HL-60 (cell line): Measurements from ENCODE around the gene TRIO.

ENCODE experiments used
- DNase-seq, 2 experiments: peaks; one replicate each; pipeline ENCODE4 v3.0.0-alpha.2; 2010 to 2020; ENCODE audit warnings: low read depth in 1 of 2, low spot score in 1 of 2
- H3K27ac ChIP-seq: fragments of 250-450 bp; sonication (Bioruptor Pico); replicated peaks from 2 replicates; pipeline ENCODE4 v1.5.1; 2020; ENCODE audit warnings: mild to moderate bottlenecking, moderate library complexity
- H3K27me3 ChIP-seq: fragments of 250-450 bp; sonication (Bioruptor Pico); 2 replicates; pipeline ENCODE4 v1.5.1; 2021; ENCODE audit warnings: mild to moderate bottlenecking, moderate library complexity; ENCODE audit not compliant: insufficient read depth, poor library complexity, severe bottlenecking
- H3K4me3 ChIP-seq: replicated peaks from 2 replicates; pipeline ENCODE4 v1.5.1; 2011; ENCODE audit warnings: mild to moderate bottlenecking, control low read depth, low read length; ENCODE audit not compliant: insufficient read depth
- CTCF ChIP-seq: IDR thresholded peaks from one replicate; pipeline ENCODE4 v1.5.1; 2011; ENCODE audit warnings: low read length, control low read depth, inconsistent platforms; ENCODE audit not compliant: insufficient read depth
- GABPA ChIP-seq: IDR thresholded peaks from 2 replicates; pipeline ENCODE4 v1.6.1; 2012; ENCODE audit warnings: low read depth
- POLR2AphosphoS5 ChIP-seq: IDR thresholded peaks from 2 replicates; pipeline ENCODE4 v1.6.1; 2012; ENCODE audit warnings: low read depth
- REST ChIP-seq: IDR thresholded peaks from 2 replicates; pipeline ENCODE4 v1.6.1; 2012; ENCODE audit warnings: low read depth; ENCODE audit not compliant: insufficient replicate concordance
- SPI1 ChIP-seq: IDR thresholded peaks from 2 replicates; pipeline ENCODE4 v1.6.1; 2012; ENCODE audit warnings: low read depth, mild to moderate bottlenecking, borderline replicate concordance

TRIO gene

DNA sequence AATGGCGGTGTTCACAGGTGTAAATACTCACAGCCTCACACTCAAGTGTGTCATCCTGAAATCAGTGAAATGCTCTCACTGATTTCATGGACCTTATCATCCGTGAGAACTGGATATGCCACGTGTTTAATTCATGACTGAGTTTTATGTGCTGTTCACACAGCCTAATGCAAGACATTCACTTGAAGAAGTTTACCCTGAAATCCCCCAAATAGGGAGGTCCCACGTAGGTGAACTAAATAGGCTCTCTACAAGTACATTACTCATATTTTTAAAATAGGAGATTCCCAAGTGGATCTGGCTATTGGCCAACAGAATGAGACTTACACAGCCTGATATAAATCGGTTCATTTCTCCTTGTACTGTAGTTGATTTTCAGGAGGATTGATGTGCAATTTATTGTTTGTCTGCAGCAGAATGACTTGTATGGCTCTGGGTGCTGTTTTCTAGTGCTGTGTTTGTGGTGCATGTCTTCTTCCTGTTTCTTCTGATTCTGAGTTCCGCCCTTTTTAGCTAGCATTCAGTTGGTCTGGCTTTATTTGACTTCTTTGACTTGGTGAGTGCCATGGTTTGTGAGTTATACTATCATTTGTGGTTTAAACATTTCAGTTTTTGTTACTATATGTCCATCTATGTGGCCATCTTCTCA is 25.1 kb downstream of the TRIO start:
- DNase-seq, result peak in 1 of 2 experiments; percentile 34
- TF ChIP-seq SPI1 (peak; percentile 64; the same call in 1 of the 2 replicates), POLR2AphosphoS5 (no peak)
- H3K4me3 ChIP-seq, result no peak overlapping the region
- peak overlapping the region; percentile 54 for H3K27ac ChIP-seq
- H3K27me3 ChIP-seq, result no peaks in the 10 kb centered on the region

DNA sequence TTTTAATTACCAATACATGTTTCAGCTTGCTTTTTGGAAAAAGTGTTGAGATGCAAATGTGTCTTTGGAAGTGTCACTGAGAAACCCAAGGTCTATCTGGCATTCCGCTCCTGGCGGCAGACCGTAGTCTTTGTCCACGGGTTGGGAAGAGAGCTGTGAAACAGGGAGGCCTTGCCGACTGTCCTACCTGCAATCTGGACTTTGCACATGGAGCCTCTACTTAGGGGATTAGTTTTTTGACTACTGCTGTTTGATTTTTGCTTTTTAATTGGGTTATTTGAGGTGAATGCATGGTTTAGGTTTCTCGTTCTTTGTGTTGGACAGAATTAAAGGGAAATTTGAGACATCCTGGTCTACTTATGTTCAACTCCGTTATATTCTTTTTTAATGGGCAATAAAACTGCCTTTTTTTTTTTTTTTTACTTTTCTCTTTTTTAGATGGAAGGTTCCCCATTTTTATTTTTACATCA is 25.7 kb downstream of the TRIO start:
- peak overlapping the region; percentile 54 for H3K27ac ChIP-seq
- DNase-seq, result no peak

DNA sequence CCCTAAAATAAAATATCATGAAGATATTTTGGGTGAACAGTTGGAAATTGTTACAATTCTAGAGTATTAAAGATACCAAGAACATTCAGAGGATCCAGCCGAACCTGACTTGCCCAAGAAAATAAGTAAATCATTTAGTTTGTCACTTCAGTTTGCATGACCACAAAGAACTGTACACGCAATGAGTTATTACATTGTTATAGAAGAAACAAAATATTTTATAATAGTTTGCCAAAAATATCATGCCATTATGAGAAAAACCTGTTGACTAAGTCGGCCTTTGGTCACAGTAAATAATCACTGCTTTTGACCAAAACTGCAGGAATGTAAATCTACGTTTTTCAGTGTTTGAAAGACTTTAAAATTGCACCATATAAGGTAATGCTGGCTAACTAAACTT is 27.9 kb downstream of the TRIO start:
- TF ChIP-seq REST (no peak), GABPA (no peak)
- H3K27ac ChIP-seq, result peak overlapping the region; percentile 81
- no peak overlapping the region for H3K4me3 ChIP-seq
- DNase-seq, result no peak
- H3K27me3 ChIP-seq, result no peaks in the 10 kb centered on the region

More for the DNA sequence above, 25.7 kb downstream of the TRIO start:
- no peak overlapping the region for H3K4me3 ChIP-seq
- H3K27me3 ChIP-seq, result no peaks in the 10 kb centered on the region
- no peak for TF ChIP-seq REST
- no peak for TF ChIP-seq SPI1
- TF ChIP-seq POLR2AphosphoS5, result no peak
- no peak for TF ChIP-seq GABPA
- no peak for TF ChIP-seq CTCF

GRCh38 chr5:14171621-14172020 is 28.5 kb downstream of the TRIO start:
- peak in 1 of 2 experiments; percentile 71 for DNase-seq
- H3K4me3 ChIP-seq, result no peak overlapping the region
- H3K27ac ChIP-seq, result peak overlapping the region; percentile 81
- no peaks in the 10 kb centered on the region for H3K27me3 ChIP-seq
- TF ChIP-seq POLR2AphosphoS5 (no peak), GABPA (no peak), REST (no peak), SPI1 (no peak), CTCF (no peak)
